B cell (primary cell): ENCODE measurements around the gene STX5. TPM values are rescaled to one million over a fixed set of nuclear protein-coding genes. Genes with fewer than 3 reads are reported as not detected.
A peak's percentile ranks its signal among the peaks of the same experiment; 100 is the strongest.

Source experiments
- ATAC-seq: fragments of 200-7000 bp; cut with Tn5 transposase; one replicate; pipeline ENCODE4 v1.10.0; 2021; ENCODE audit warnings: low read depth, mild to moderate bottlenecking, moderate number of reproducible peaks, moderate library complexity
- CTCF ChIA-PET: fragments of 350-600 bp; sonication (Branson Sonifier 250); formaldehyde crosslinking; loops from one replicate; lab custom pipeline; 2021; ENCODE audit warnings: antibody characterized with exemption, inconsistent platforms; lab: Charles Lee
- POLR2A ChIA-PET: fragments of 350-600 bp; sonication (Branson Sonifier 250); formaldehyde crosslinking; loops from one replicate; lab custom pipeline; 2021; ENCODE audit warnings: antibody characterized with exemption; lab: Charles Lee
- DNase-seq: peaks from one replicate; pipeline ENCODE4 v3.0.0; 2013
- H2AFZ ChIP-seq: 2 replicates; pipeline ENCODE4 v1.6.1; 2012; ENCODE audit warnings: mild to moderate bottlenecking, low read depth, low read length; ENCODE audit not compliant: insufficient read depth, poor library complexity, severe bottlenecking
- H3K27ac ChIP-seq, 2 donors: 1 replicate in 1 of 2; 2 replicates in 1 of 2; pipeline ENCODE4 v1.5.1; 2012 to 2013; ENCODE audit warnings: low read length in 2 of 2, mild to moderate bottlenecking in 2 of 2, moderate library complexity in 1 of 2
- H3K27me3 ChIP-seq, 4 experiments: fragments of 200-600 bp in 1 of 4; sonication (generic) in 1 of 4; replicated peaks in 1 of 4; 1 replicate in 2 of 4; 2 replicates in 2 of 4; pipeline versions ENCODE4 v1.6.1 to v1.7.0; 2013 to 2016; ENCODE audit warnings: low read length in 3 of 4, mild to moderate bottlenecking in 2 of 4, mixed read lengths in 1 of 4, moderate library complexity in 1 of 4; ENCODE audit not compliant: insufficient read depth in 4 of 4, control insufficient read depth in 3 of 4; ENCODE audit errors: control extremely low read depth in 1 of 4
- H3K36me3 ChIP-seq, 2 experiments: replicated peaks in 1 of 2; 1 replicate in 1 of 2; 2 replicates in 1 of 2; pipeline versions ENCODE4 v1.6.1 to v1.7.1; 2013; ENCODE audit warnings: low read length in 1 of 2; ENCODE audit not compliant: insufficient read depth in 2 of 2, control insufficient read depth in 1 of 2; ENCODE audit errors: control extremely low read depth in 1 of 2, extremely low read depth in 1 of 2
- H3K4me1 ChIP-seq, 2 donors: fragments of 200-600 bp in 1 of 2; sonication (generic) in 1 of 2; 1 replicate in 1 of 2; 2 replicates in 1 of 2; pipeline versions ENCODE4 v1.5.1 to v1.6.1; 2013 to 2017; ENCODE audit warnings: low read length in 2 of 2; ENCODE audit not compliant: control insufficient read depth in 2 of 2, insufficient read depth in 2 of 2
- H3K4me2 ChIP-seq: replicated peaks from 2 replicates; pipeline ENCODE3; 2012; ENCODE audit warnings: mild to moderate bottlenecking, low read depth, low read length; ENCODE audit not compliant: poor library complexity, severe bottlenecking
- H3K4me3 ChIP-seq, 5 experiments: fragments of 200-600 bp in 1 of 5; sonication (generic) in 1 of 5; 1 replicate in 3 of 5; 2 replicates in 2 of 5; pipeline versions ENCODE4 v1.5.1 to v1.7.0; 2011 to 2016; ENCODE audit warnings: low read length in 4 of 5, mild to moderate bottlenecking in 4 of 5, low read depth in 2 of 5, control low read depth in 1 of 5, moderate library complexity in 1 of 5; ENCODE audit not compliant: insufficient read depth in 1 of 5; ENCODE audit errors: control extremely low read depth in 1 of 5, extremely low read depth in 1 of 5
- H3K79me2 ChIP-seq: fragments of 200-600 bp; sonication (generic); one replicate; pipeline ENCODE4 v1.6.0; 2016; ENCODE audit warnings: low read length; ENCODE audit not compliant: control insufficient read depth, insufficient read depth
- H3K9ac ChIP-seq: fragments of 200-600 bp; sonication (generic); 2 replicates; pipeline ENCODE4 v1.6.1; 2017; ENCODE audit warnings: mild to moderate bottlenecking, low read length, moderate library complexity
- H3K9me3 ChIP-seq, 3 donors: one replicate each; pipeline versions ENCODE4 v1.6.1 to v1.7.1; 2013; ENCODE audit warnings: low read length in 2 of 3; ENCODE audit not compliant: control insufficient read depth in 2 of 3, insufficient read depth in 1 of 3; ENCODE audit errors: control extremely low read depth in 1 of 3
- H4K20me1 ChIP-seq: 2 replicates; pipeline ENCODE4 v1.6.0; 2012; ENCODE audit warnings: mild to moderate bottlenecking, low read length; ENCODE audit not compliant: insufficient read depth, control insufficient read depth, poor library complexity, severe bottlenecking
- H3K27ac Mint-ChIP-seq: one replicate; pipeline ENCODE4 v1.8.0; 2021; ENCODE audit warnings: mixed read lengths
- H3K27me3 Mint-ChIP-seq: one replicate; pipeline ENCODE4 v1.8.0; 2021; ENCODE audit warnings: mixed read lengths
- H3K4me1 Mint-ChIP-seq: one replicate; pipeline ENCODE4 v1.8.0; 2021; ENCODE audit warnings: mixed read lengths
- H3K4me3 Mint-ChIP-seq: one replicate; pipeline ENCODE4 v1.8.0; 2021; ENCODE audit warnings: mixed read lengths
- H3K9me3 Mint-ChIP-seq: one replicate; pipeline ENCODE4 v1.8.0; 2022; ENCODE audit warnings: mixed read lengths; ENCODE audit not compliant: insufficient read depth
- CTCF ChIP-seq: fragments of 200-600 bp; IDR thresholded peaks from one replicate; pipeline ENCODE4 v1.8.0; 2022; ENCODE audit warnings: antibody characterized with exemption, mild to moderate bottlenecking
- EZH2 ChIP-seq: IDR thresholded peaks from 2 replicates; pipeline ENCODE4 v1.6.1; 2012; ENCODE audit warnings: borderline replicate concordance, low read depth, mild to moderate bottlenecking, moderate library complexity, low read length; ENCODE audit not compliant: insufficient read depth, poor library complexity, severe bottlenecking
- WGBS: methylation state at CpG from one replicate; pipeline ENCODE4 v1.1.5; 2013; ENCODE audit warnings: missing lambda C conversion rate; ENCODE audit not compliant: insufficient coverage; 5-methylcytosine and 5-hydroxymethylcytosine counted together
- intact Hi-C: fragments of 100-400 bp; cut with micrococcal nuclease; formaldehyde crosslinking; loops from one replicate; pipeline ENCODE4 v1.10.0; 2022
- polyA plus RNA-seq: library from polyadenylated mRNA; depleted of rRNA; stranded (reverse); fragments of >200 nt; gene quantifications from 2 replicates; pipeline ENCODE4 v1.2.3, GENCODE V29; 2012
- total RNA-seq, 2 donors: library from RNA; stranded (reverse); fragments of 120-200 nt in 1 of 2; gene quantifications; 1 replicate in 1 of 2; 2 replicates in 1 of 2; pipeline versions ENCODE4 v1.2.3 to v1.2.4, GENCODE V29; 2013 to 2022

The STX5 gene
- total and polyA plus RNA-seq, 2 donors (not counting 1 experiment from before 2014, with no cell fraction given), result 41.0 to 99.1 TPM

DNA sequence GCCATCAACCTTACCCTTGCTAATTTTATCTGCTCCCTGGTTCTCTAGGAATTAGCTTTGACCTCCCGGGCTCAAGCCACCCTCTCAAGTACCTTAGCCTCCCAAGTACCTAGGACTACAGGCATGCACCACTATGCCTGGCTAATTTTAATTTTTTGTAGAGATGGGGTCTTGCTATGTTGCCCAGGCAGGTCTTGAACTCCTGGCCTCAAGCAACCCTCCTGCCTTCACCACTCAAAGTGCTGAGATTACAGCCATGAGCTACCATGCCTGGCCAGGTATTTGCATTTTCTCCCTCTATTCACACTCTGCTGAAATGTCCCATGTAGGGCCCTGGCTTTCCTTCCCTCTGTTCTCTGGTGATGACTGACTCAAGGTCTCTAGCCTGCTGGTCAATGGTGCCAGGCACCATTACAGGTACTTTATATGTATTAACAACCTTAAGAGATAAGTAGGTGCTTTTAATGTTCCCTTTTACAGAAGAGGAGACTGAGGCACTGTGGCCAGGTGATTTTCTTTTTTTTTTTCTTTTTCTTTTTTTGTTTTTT is 16.0 kb upstream of the STX5 start:
- ChIA-PET POLR2A (no interaction called here), CTCF (no interaction called here)
- H4K20me1 ChIP-seq, result no peaks in the 10 kb centered on the region
- no CpG with 5 or more reads among the region's 1 CpG for WGBS
- H3K27ac ChIP-seq, result peak overlapping the region in 1 of 2 donors; percentile 15
- no peaks in the 10 kb centered on the region for H3K27me3 Mint-ChIP-seq
- DNase-seq, result no peak
- TF ChIP-seq CTCF (no peak), EZH2 (no peak)
- peaks cover 5% of the 10 kb centered on the region for H3K79me2 ChIP-seq
- H3K4me1 ChIP-seq, result peaks cover 11 to 18% of the 10 kb centered on the region in 2 donors
- H3K27ac Mint-ChIP-seq, result peak overlapping the region; percentile 50
- no peaks in the 10 kb centered on the region for H3K27me3 ChIP-seq
- H3K4me3 ChIP-seq, result no peak overlapping the region
- no peak overlapping the region for H3K9ac ChIP-seq
- no peaks in the 10 kb centered on the region for H3K9me3 Mint-ChIP-seq
- ATAC-seq, result no peak
- no peak overlapping the region for H3K4me2 ChIP-seq
- no peak overlapping the region for H2AFZ ChIP-seq
- peaks cover 5 to 17% of the 10 kb centered on the region in 2 experiments for H3K36me3 ChIP-seq
- H3K4me1 Mint-ChIP-seq, result peaks cover 19% of the 10 kb centered on the region
- H3K4me3 Mint-ChIP-seq, result no peak overlapping the region
- intact Hi-C loops, result no loop called here
- H3K9me3 ChIP-seq, result no peaks in the 10 kb centered on the region

- Histone ChIP-seq H4K20me1 (no peaks in the 10 kb centered on the region), H3K9me3 (no peaks in the 10 kb centered on the region), H3K4me2 (no peak overlapping the region), H3K27me3 (no peaks in the 10 kb centered on the region), H3K79me2 (peaks cover 5% of the 10 kb centered on the region), H3K4me3 (no peak overlapping the region), H3K4me1 (peaks cover 6 to 15% of the 10 kb centered on the region in 2 donors), H3K9ac (no peak overlapping the region), H3K36me3 (peaks cover 0 to under 1% of the 10 kb centered on the region in 2 experiments), H2AFZ (no peak overlapping the region), H3K27ac (no peak overlapping the region)
- ChIA-PET POLR2A (interaction anchor here (2.5 kb wide), 1 partner anchor 8 kb away, joined by 7 read pairs; no protein-coding TSS in a partner anchor), CTCF (interaction anchor here (0.6 to 0.7 kb wide), 2 partner anchors 164 to 455 kb away, joined by 3 read pairs; no protein-coding TSS in a partner anchor)
- ATAC-seq (no peak), DNase-seq (no peak)
- Mint-ChIP-seq H3K4me3 (no peak overlapping the region), H3K27ac (no peak overlapping the region), H3K9me3 (no peaks in the 10 kb centered on the region), H3K4me1 (peaks cover 3% of the 10 kb centered on the region), H3K27me3 (no peaks in the 10 kb centered on the region)
- 80% methylated on average over 3 of the region's 3 CpGs for WGBS
- intact Hi-C loops, result no loop called here
- no peak for TF ChIP-seq EZH2
- TF ChIP-seq CTCF, result no peak
These were observed 14.3 kb upstream of the STX5 start for GRCh38 chr11:62846177-62846576.
